Subcutaneous adipose tissue (tissue), 4 donors: ENCODE measurements around the gene LPXN. TPM values are rescaled to one million over a fixed set of nuclear protein-coding genes. Genes with fewer than 3 reads are reported as not detected.

Experiments
- total RNA-seq, 4 donors: library from RNA; depleted of rRNA; stranded (reverse); fragments of >200 nt; gene quantifications; one replicate each; pipeline ENCODE4 v1.1.0, GENCODE V29; 2016
- TF ChIP-seq, protein P1 (sequence below): fragments of 450-650 bp; IDR thresholded peaks from one replicate; pipeline ENCODE4 v1.5.1; 2016; ENCODE audit warnings: low read depth, mild to moderate bottlenecking, control low read depth, antibody characterized with exemption, moderate library complexity

LPXN gene
- total RNA-seq, 4 donors from 2014 or later = 7.9 to 75.5 (median 14.2) TPM

DNA sequence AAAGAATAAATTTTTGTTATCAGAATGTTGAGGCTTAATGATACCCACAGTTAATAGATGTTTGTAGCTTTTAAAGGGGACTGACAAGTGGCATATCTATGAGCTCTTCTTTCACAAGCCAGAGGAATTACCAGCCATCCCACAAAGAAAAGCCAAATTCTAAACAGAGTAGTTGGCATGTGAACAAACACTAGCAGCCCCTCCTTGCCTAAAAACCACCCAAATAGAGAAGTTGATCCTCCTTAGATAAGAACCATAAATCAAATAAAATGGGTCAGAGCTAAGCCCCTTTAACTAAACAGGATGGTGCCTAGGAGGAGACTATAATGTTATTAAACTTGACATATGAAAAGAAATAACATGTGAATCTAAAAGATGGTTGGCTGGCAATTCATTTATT is 11.4 kb downstream of the LPXN start:
- TF ChIP-seq, protein P1, sequence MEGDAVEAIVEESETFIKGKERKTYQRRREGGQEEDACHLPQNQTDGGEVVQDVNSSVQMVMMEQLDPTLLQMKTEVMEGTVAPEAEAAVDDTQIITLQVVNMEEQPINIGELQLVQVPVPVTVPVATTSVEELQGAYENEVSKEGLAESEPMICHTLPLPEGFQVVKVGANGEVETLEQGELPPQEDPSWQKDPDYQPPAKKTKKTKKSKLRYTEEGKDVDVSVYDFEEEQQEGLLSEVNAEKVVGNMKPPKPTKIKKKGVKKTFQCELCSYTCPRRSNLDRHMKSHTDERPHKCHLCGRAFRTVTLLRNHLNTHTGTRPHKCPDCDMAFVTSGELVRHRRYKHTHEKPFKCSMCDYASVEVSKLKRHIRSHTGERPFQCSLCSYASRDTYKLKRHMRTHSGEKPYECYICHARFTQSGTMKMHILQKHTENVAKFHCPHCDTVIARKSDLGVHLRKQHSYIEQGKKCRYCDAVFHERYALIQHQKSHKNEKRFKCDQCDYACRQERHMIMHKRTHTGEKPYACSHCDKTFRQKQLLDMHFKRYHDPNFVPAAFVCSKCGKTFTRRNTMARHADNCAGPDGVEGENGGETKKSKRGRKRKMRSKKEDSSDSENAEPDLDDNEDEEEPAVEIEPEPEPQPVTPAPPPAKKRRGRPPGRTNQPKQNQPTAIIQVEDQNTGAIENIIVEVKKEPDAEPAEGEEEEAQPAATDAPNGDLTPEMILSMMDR = no peak

DNA sequence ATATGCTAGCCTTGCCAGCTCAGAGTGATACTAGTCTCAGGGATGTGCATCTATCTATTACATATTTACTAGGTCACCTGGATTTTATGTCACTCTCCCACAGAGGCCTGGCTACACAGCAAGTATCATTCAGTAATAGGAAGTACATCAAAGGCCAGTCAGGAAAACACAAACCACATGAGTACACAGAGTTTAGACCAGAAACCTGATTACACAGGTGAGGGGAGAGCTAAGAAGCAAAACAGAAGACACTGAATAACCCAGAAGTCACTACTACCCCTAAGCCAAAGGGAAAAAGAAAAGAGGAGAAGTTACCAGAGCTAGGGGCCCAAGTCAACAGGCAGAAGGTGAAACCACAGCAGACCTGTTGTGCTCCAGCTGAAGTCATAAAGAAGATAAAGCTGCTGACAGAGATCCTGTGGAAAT is 13.3 kb downstream of the LPXN start:
- TF ChIP-seq, protein P1 = no peak

DNA sequence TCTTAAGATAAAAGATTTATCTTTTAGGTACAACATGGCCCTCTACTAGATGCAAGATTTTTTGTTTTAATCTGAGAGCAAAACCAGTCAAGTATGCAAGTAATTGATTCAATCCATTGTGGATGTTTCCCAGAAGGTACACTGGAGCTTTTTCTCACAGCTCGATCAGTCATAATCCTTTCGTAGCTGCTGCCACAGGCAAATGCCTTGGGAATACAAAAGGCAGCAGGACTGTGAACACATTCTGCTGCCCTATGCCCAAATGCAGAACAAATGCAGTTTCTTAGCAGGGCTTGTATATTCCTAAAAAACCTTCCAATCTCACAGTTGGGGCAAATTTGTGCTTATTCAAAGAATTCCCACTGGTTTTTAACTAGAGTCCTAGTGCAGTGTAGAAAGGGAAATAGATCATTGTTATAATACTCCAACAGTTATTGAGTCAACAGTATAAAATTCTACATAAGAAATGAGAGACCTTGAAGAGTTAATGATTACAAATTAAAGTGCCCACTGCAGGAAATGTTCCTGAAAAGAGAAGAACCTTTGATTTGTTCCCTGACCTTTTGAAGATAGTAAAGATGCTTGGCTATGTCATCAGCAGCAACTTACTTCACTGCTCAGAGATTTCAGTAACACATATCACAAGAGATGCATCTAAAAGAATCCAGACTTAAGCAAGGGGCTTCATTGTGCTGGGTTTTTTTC is 14.1 kb downstream of the LPXN start:
- TF ChIP-seq, protein P1 = no peak

DNA sequence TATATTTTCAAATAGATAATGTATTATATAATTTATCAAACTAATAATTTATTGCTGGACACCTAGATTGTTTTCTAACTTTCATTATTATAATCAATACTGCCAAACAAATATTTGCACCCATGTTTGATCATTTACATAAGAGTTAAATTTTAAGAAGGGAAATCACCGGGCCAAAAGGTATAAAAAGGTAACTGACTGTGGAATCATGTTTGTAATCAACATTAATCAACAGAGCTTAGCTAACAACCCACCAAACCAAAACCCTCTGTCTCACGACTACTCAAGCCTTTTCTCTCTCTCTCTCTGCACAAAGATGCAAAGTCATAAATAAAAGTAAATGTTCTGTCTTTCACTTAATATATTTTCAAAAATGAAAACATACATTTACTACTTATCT is 14.8 kb downstream of the LPXN start:
- TF ChIP-seq, protein P1 = no peak

DNA sequence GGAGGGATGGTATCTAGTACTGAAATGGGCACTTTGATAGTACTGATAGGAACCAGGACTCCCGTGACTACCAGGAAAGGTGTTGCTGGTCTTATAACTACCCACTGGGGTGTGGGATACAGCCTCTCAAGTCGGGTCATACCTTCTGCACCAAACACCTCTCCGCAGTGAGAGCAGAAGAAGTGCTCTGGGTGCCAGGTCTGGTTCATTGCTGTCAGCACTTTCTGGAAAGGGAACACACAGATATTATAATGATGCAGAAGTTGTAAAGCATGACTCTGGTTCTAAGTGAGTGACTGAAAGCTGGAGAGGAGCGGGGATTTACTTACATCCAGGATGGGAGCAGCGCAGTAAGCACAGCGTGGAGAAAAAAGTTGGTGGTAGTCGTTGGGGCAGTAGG is 26.0 kb downstream of the LPXN start:
- TF ChIP-seq, protein P1 = no peak

DNA sequence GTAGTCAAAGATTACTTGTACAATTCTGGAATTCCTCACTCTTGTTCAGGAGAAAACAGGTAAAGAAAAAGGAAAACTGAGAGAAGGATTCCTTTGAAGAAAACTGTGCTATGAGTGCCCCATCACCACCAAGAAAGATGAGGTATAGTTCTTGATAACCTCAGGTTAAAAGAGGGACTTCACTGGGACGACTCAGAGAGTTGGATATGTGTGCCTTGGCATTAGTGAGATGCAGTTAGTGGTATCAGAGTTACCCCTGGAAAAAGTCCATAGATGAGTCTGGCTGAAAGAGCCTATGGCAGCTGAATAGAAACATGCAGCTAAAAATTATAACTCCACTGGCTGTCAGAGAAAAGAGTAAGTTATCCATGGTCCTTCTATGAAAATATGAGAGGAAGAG is 28.8 kb downstream of the LPXN start:
- TF ChIP-seq, protein P1 = no peak

DNA sequence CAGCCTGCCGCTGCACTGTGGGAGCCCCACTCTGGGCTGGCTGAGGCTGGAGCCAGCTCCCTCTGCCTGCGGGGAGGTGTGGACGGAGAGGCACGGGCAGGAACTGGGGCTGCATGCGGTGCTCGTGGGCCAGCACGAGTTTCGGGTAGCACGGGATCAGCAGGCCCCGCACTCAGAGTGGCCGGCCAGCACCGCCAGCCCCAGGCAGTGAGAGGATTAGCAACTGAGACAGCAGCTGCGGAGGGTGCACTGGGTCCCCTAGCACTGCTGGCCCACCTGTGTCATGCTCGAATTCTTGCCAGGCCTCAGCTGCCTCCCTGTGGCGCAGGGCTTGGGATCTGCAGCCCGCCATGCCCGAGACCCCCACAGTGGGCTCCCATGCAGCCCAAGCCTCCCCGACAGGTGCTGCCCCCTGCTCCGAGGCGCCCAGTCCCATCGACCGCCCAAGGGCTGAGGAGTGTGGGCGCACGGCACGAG is 43.8 kb downstream of the LPXN start:
- TF ChIP-seq, protein P1 = no peak
